Esophagus (tissue), 2 donors: ENCODE results near the gene AFF3. TPM values are rescaled to one million over a fixed set of nuclear protein-coding genes. Genes with fewer than 3 reads are reported as not detected.
"Not testable (repeated sequence)": the region's sequence is repeated elsewhere in the genome, so short reads cannot be mapped to it uniquely, and the experiment has no call there.

Source experiments
- H3K27ac ChIP-seq, 2 donors: one replicate each; pipeline ENCODE4 v1.5.1; 2013; ENCODE audit warnings: low read depth in 2 of 2, mild to moderate bottlenecking in 2 of 2, inconsistent platforms in 1 of 2, low read length in 1 of 2, moderate library complexity in 1 of 2
- H3K27me3 ChIP-seq, 2 donors: one replicate each; pipeline ENCODE4 v1.6.1; 2013; ENCODE audit warnings: low read length in 2 of 2, control low read depth in 1 of 2, mild to moderate bottlenecking in 1 of 2; ENCODE audit not compliant: insufficient read depth in 2 of 2, control insufficient read depth in 1 of 2
- H3K36me3 ChIP-seq, 2 donors: one replicate each; pipeline ENCODE4 v1.6.1; 2013; ENCODE audit warnings: low read length in 1 of 2; ENCODE audit not compliant: control insufficient read depth in 2 of 2, insufficient read depth in 2 of 2
- H3K4me1 ChIP-seq, 2 donors: one replicate each; pipeline ENCODE4 v1.6.1; 2013; ENCODE audit warnings: low read length in 1 of 2; ENCODE audit not compliant: control insufficient read depth in 2 of 2, insufficient read depth in 2 of 2
- H3K4me3 ChIP-seq, 2 donors: one replicate each; pipeline ENCODE4 v1.5.1; 2013; ENCODE audit warnings: low read length in 2 of 2, mild to moderate bottlenecking in 2 of 2, low read depth in 1 of 2, moderate library complexity in 1 of 2
- H3K9me3 ChIP-seq, 2 donors: one replicate each; pipeline ENCODE4 v1.6.1; 2013; ENCODE audit warnings: mild to moderate bottlenecking in 2 of 2, low read depth in 1 of 2, low read length in 1 of 2, moderate library complexity in 1 of 2; ENCODE audit not compliant: control insufficient read depth in 2 of 2, insufficient read depth in 1 of 2
- WGBS, 2 donors: extraction: QIAGEN DNeasy Blood & Tissue Kit; methylation state at CpG; one replicate each; pipeline ENCODE4 v1.1.7; 2013; 5-methylcytosine and 5-hydroxymethylcytosine counted together
- polyA plus RNA-seq, 2 donors: library from polyadenylated mRNA; stranded (reverse); fragments of 200-250 nt; gene quantifications; one replicate each; pipeline ENCODE4 v1.2.3, GENCODE V29; 2013
- donor health status: healthy with polysubstance abuse.
- donor health status: Bipolar disorder and iron deficiency.

The AFF3 gene
- polyA plus RNA-seq, 2 donors: 1.0 to 1.1 TPM

DNA sequence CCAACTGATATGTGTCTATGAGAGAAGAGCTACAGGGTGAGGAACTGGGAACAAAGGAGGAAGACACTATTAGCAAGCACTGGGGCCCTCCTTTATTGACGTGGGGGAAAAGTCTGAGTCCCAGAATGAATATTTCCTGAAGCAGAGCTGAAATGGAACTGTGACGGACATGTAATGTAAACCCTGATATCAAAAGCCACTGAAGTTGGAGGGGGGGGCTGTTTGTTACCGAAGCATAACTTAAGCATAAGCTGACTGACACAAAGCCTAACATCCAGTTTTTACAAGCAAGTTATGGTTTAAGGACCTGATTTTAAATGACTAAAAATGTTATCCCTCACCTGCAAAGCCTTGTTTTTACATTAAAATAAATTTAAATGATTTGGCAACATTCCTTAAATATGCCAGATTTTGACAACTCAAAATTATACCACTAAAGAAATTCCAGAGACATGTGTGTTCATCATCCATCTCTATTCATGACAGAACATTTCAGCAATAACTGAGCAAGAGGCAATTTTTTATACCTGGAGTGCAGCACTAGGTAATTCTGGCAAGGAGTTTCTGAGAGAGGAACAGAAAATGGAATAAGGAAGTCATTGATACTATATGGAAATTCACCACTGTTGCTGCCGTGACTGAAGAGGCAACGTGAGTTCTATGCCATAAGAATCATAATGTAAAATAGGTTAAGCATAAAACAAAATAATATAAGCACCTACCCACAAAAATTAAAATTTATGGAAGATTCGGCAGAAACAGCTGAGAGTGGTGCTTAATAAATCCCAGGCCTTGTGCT lies 186.0 kb downstream of the AFF3 start:
- no peak overlapping the region for H3K4me3 ChIP-seq
- H3K9me3 ChIP-seq: no peaks in the 10 kb centered on the region
- H3K27ac ChIP-seq: no peak overlapping the region
- H3K36me3 ChIP-seq: no peaks in the 10 kb centered on the region
- no peaks in the 10 kb centered on the region for H3K27me3 ChIP-seq
- WGBS, 2 donors: 82 to 85% methylated on average over 6 of the region's 6 CpGs
- H3K4me1 ChIP-seq: no peaks in the 10 kb centered on the region

DNA sequence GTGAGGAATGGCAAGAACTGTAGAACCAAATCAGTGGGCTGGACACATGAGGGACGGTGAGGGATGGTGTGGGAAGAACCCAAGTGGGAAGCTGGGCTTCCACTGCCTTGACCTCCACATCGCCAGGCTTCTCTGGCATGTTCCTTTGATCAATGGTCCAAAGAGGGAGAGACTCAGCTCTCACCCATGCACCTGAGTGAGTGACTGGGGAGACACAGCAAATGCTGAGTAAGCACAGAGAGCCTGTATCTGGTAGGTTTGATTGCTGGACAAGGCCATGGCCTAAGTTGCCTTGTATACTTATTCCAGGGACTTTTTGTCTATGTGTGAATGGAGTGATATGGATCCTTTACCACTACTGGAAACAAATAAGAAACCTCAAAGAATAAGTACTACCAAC lies 188.6 kb downstream of the AFF3 start:
- Histone ChIP-seq H3K4me1 (no peaks in the 10 kb centered on the region), H3K9me3 (no peaks in the 10 kb centered on the region), H3K36me3 (no peaks in the 10 kb centered on the region), H3K4me3 (no peak overlapping the region), H3K27ac (no peak overlapping the region), H3K27me3 (no peaks in the 10 kb centered on the region)
- 88 to 89% methylated on average over 2 of the region's 2 CpGs for WGBS, 2 donors

DNA sequence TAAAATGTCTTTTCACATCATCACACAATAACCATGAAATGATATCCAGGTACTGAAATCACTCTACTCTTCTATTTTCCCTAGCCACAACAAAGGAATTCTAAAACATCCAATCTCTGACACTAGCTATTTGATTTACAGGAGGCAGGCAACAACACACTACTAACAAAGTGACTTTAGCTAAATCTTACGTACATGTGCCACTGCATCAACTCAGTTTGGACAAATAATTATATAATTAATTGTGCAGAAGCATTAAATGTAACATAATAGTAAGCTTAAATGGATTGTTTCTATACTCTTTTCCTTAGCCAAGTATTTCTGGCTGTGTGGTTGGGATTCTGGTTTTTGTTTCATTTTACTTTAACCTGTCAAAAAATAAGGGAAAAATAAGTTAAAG lies 192.4 kb downstream of the AFF3 start:
- no peaks in the 10 kb centered on the region for H3K36me3 ChIP-seq
- no peaks in the 10 kb centered on the region for H3K27me3 ChIP-seq
- no peaks in the 10 kb centered on the region for H3K9me3 ChIP-seq
- no peaks in the 10 kb centered on the region for H3K4me1 ChIP-seq
- no peak overlapping the region for H3K27ac ChIP-seq
- WGBS, 2 donors: 86 to 89% methylated on average over 1 of the region's 1 CpG
- no peak overlapping the region for H3K4me3 ChIP-seq

DNA sequence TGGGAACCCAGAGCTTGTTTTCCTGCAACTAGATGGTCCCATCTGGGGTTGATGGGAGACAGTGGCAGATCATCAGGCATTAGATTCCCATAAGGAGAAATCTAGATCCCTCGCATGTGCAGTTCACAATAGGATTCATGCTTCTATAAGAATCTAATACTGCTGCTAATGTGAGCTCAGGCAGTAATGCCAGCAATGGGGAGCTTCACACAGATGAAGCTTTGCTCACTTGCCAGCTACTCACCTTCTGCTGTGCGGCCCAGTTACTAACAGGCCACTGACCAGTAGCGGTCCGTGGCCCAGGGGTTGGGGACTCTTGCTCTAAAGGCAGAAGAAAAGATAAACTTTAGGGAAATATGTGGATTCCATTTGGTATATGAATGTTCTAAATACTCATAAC lies 192.9 kb downstream of the AFF3 start:
- H3K4me1 ChIP-seq: no peaks in the 10 kb centered on the region
- no peaks in the 10 kb centered on the region for H3K27me3 ChIP-seq
- no peak overlapping the region for H3K27ac ChIP-seq
- 96 to 97% methylated on average over 4 of the region's 4 CpGs for WGBS, 2 donors
- no peaks in the 10 kb centered on the region for H3K9me3 ChIP-seq
- no peaks in the 10 kb centered on the region for H3K36me3 ChIP-seq
- H3K4me3 ChIP-seq: no peak overlapping the region

DNA sequence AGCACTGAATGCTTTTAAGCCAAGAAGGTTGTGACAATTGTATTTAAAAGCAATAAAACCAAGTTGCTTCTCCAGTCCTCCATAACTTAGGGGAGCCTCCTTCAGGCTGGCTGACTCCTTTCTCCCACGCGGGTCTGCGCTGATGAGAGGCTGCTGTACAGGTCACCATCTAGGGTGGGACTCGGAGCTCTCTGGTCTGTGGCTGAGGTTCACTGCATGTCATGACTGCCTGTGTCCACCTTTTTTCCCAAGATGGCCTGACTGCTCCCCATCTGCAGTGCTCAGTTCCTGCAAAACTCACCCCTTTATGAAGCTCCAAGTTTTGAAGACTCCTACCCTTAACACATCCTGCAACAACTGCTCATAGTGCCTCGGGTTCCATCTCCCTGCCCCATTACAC lies 194.4 kb downstream of the AFF3 start:
- H3K27me3 ChIP-seq: no peaks in the 10 kb centered on the region

DNA sequence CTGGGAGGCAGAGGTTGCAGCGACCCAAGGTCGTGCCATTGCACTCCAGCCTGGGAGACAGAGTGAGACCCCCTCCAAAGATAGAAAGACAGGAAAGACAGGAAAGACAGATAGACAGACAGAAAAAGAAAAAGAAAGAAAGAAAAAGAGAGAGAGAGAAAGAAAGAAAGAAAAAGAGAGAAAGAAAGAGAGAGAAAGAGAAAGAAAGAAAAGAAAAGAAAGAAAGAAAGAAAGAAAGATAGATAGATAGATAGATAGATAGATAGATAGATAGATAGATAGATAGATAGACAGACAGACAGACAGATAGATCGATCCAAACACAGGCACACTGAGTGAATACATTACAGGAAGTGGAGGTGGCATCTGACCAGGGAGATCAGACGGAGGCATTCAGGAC lies 195.0 kb downstream of the AFF3 start:
- not testable (repeated sequence) for H3K9me3 ChIP-seq, H3K4me3 ChIP-seq, H3K4me1 ChIP-seq, H3K27ac ChIP-seq, H3K36me3 ChIP-seq, H3K27me3 ChIP-seq
- 77 to 79% methylated on average over 4 of the region's 4 CpGs for WGBS, 2 donors

More for the DNA sequence above, 194.4 kb downstream of the AFF3 start:
- no peaks in the 10 kb centered on the region for H3K4me1 ChIP-seq
- H3K9me3 ChIP-seq: no peaks in the 10 kb centered on the region
- H3K36me3 ChIP-seq: no peaks in the 10 kb centered on the region
- no peak overlapping the region for H3K27ac ChIP-seq
- no peak overlapping the region for H3K4me3 ChIP-seq
- 90 to 91% methylated on average over 5 of the region's 5 CpGs for WGBS, 2 donors

DNA sequence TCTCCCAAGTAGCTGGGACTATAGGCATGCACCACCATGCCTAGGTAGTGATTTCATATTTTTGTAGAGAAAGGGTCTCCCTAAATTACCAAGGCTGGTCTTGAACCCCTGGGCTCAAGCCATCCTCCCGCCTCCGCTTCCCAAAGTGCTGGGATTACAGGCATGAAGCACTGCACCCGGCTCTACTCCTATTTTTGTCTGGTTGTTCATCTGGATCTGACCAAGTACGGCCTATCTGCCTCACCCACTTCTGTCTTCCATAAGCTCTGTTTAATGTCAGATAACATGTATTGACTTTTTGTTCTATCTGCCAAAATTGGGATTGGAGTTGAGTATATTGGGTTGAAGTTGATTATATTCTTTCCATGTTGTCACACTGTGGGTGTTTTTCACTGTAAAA lies 198.4 kb downstream of the AFF3 start:
- Histone ChIP-seq H3K27me3 (no peaks in the 10 kb centered on the region), H3K4me1 (no peaks in the 10 kb centered on the region), H3K36me3 (no peaks in the 10 kb centered on the region), H3K27ac (no peak overlapping the region), H3K4me3 (no peak overlapping the region), H3K9me3 (no peaks in the 10 kb centered on the region)
- WGBS, 2 donors: 89 to 93% methylated on average over 4 of the region's 4 CpGs

DNA sequence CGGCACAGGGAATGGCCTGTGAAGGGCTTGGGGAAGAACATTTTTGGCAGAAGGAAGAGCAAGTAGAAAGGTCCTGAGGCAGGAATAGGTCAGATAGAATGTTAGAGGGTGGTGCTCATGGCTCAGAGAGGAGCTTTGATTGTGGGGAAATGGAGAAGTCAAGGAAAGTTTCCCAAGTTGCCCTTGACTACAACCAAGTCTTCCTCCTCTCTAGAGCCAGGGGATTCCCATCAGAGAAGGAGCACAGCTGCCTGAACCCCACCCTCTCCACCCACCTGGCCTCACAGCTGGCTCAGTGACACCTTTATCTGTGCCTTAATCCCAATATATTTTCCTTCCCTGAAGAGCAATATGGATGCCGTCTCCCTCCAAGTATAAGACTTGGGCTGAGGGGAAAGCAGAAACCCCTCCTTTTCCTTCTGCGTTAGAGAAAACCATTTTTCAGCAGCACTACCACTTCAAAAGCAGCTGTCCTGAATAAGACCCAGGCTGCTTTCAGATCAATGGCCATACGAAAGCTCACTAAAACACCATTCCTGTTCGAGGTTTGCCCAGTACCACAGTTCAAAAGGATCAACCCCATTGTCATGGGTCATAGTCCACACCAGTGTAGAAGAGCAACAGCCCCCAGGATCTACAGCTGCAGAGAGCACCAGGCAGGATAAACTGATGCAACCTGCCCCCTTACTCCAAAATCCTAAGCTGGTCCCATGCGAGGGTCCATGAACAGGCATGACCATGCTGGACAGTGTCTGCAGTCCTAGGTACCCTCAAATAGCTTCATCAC lies 199.6 kb downstream of the AFF3 start:
- no peaks in the 10 kb centered on the region for H3K4me1 ChIP-seq
- H3K9me3 ChIP-seq: no peaks in the 10 kb centered on the region
- no peaks in the 10 kb centered on the region for H3K27me3 ChIP-seq
- WGBS, 2 donors: 90 to 92% methylated on average over 6 of the region's 6 CpGs
- H3K36me3 ChIP-seq: no peaks in the 10 kb centered on the region
- no peak overlapping the region for H3K4me3 ChIP-seq
- H3K27ac ChIP-seq: no peak overlapping the region

DNA sequence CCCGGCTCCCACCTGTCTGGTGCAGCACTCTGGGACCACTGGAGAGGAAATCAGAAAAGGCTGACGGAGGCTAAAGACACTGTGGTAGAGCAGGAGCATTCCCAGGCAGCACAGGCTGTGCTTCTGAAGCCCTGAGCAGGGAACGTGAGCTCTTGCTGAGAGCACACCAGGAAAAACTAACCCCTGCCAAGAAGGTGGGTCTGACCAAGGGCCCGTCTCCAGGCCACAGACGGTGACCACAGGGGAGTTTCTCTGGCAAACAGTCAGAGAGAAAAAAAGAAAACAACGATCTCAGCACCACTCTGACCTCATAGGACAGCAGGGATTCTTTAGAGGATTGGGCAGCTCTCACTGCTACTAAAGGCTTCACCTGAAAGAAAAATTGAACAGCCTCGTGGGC lies 201.4 kb downstream of the AFF3 start:
- 61 to 69% methylated on average over 7 of the region's 7 CpGs for WGBS, 2 donors

DNA sequence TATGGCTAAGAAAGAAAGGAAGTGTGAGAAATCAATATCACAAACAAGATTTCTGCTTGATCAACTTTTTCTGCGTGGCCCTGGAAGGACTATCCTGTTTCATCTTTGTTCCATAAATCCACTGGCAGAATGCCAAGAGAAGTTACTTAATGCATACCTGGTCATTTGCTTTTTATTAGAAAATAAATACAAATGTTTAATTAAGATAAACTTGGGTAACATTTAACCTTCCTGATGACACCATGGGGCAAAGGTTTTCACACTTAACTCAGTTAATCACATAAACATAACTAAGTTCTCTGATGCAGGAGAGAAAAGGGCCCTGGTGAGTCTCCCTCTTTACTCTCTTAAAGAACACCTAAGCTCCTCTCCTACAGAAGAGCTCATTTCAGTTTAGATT lies 203.3 kb downstream of the AFF3 start:
- no peaks in the 10 kb centered on the region for H3K27me3 ChIP-seq
- no peaks in the 10 kb centered on the region for H3K9me3 ChIP-seq
- no peak overlapping the region for H3K4me3 ChIP-seq
- WGBS, 2 donors: 45 to 49% methylated on average over 1 of the region's 1 CpG
- H3K36me3 ChIP-seq: no peaks in the 10 kb centered on the region
- H3K27ac ChIP-seq: no peak overlapping the region
- H3K4me1 ChIP-seq: no peaks in the 10 kb centered on the region

More for the DNA sequence above, 201.4 kb downstream of the AFF3 start:
- Histone ChIP-seq H3K27me3 (no peaks in the 10 kb centered on the region), H3K36me3 (no peaks in the 10 kb centered on the region), H3K4me3 (no peak overlapping the region), H3K4me1 (no peaks in the 10 kb centered on the region), H3K9me3 (no peaks in the 10 kb centered on the region), H3K27ac (no peak overlapping the region)
